22Rv1 (cell line): ENCODE results near the gene CCNA2.

Source experiments
- CTCF ChIP-seq: fragments of 450-650 bp; IDR thresholded peaks from 2 replicates; pipeline ENCODE4 v1.5.1; 2017; ENCODE audit warnings: mild to moderate bottlenecking
- ZFX ChIP-seq: fragments of 450-650 bp; IDR thresholded peaks from 2 replicates; pipeline ENCODE4 v1.6.1; 2017; ENCODE audit warnings: antibody characterized with exemption, borderline replicate concordance

- TF ChIP-seq CTCF (no peak), ZFX (no peak)
Observed at GRCh38 chr4:121786221-121786620, 37.5 kb downstream of the CCNA2 start.
